HG03575 (cell line): ENCODE measurements around the gene COL4A2.

Experiments used
- ATAC-seq: cut with Tn5 transposase; IDR thresholded peaks from one replicate; pipeline ENCODE4 v1.9.1; 2021; ENCODE audit not compliant: unreplicated experiment, insufficient number of reproducible peaks, low FRiP score; ENCODE audit errors: extremely low read depth

Gene COL4A2

GRCh38 chr13:110286833-110287819 lies 20.0 kb upstream of the COL4A2 start:
- ATAC-seq: no peak

GRCh38 chr13:110289174-110289573 lies 17.9 kb upstream of the COL4A2 start:
- no peak for ATAC-seq

- ATAC-seq: no peak
These were observed 17.4 kb upstream of the COL4A2 start for GRCh38 chr13:110289661-110290060.

GRCh38 chr13:110290153-110290552 lies 16.9 kb upstream of the COL4A2 start:
- no peak for ATAC-seq

GRCh38 chr13:110290826-110291225 lies 16.3 kb upstream of the COL4A2 start:
- ATAC-seq: no peak

GRCh38 chr13:110291286-110291685 lies 15.8 kb upstream of the COL4A2 start:
- ATAC-seq: no peak

- ATAC-seq: no peak
These were observed 14.0 kb upstream of the COL4A2 start for GRCh38 chr13:110293037-110293436.

- no peak for ATAC-seq
These were observed 13.4 kb upstream of the COL4A2 start for GRCh38 chr13:110293649-110294048.

GRCh38 chr13:110294146-110294545 lies 12.9 kb upstream of the COL4A2 start:
- no peak for ATAC-seq

- no peak for ATAC-seq
These were observed 12.5 kb upstream of the COL4A2 start for GRCh38 chr13:110294622-110295021.

GRCh38 chr13:110297011-110297410 lies 10.1 kb upstream of the COL4A2 start:
- ATAC-seq: no peak

- ATAC-seq: no peak
These were observed 9.1 kb upstream of the COL4A2 start for GRCh38 chr13:110297766-110298504.

- no peak for ATAC-seq
These were observed 8.4 kb upstream of the COL4A2 start for GRCh38 chr13:110298505-110299282.

- no peak for ATAC-seq
These were observed 7.7 kb upstream of the COL4A2 start for GRCh38 chr13:110299283-110299840.

- no peak for ATAC-seq
These were observed 6.8 kb upstream of the COL4A2 start for GRCh38 chr13:110300090-110300815.

- ATAC-seq: no peak
These were observed 6.0 kb upstream of the COL4A2 start for GRCh38 chr13:110301083-110301482.

GRCh38 chr13:110301606-110302553 lies 5.2 kb upstream of the COL4A2 start:
- no peak for ATAC-seq
